Measurements from ENCODE around the gene IL5.

Gene IL5

DNA sequence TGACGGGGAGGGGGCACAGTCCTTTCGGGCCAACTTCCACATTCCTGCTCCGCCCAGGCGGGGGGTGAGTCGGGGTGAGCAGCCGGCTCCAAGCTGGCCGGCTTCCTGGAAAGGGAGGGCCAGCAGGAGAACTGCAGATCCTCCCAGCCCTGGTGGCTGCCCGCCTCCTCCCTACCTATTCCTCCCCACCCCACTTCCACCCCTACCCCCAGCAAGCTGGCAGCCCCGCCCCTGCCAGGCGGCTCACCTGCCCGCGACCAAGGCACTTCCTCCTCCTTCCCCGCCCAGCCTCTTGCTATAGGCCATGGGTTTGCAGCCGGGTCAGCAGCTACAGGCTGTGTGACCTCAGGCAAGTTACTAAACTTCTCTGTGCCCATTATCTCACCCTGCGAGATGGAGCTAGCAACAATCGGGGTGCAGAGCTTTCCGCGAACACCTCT is 47.1 kb downstream of the IL5 start:
- Histone ChIP-seq H4K91ac (ENCODE audit: low read length) (peak overlapping the region; percentile 99), H3K9me3 (ENCODE audit: control insufficient read depth, low read length) (no peaks in the 10 kb centered on the region), H3K4me3 (ENCODE audit: insufficient read depth in 1 of 2, low read depth in 1 of 2, low read length in 2 of 2) (peak overlapping the region; percentile 60 to 88), H2AK5ac (ENCODE audit: low read length, severe bottlenecking) (peak overlapping the region; percentile 86), H3K14ac (ENCODE audit: low read length in 2 of 2) (peak overlapping the region in 1 of 2 experiments; percentile 82), H3K18ac (ENCODE audit: low read depth in 1 of 2, low read length in 2 of 2) (peak overlapping the region; percentile 94 to 100), H3K79me1 (replicated peaks; ENCODE audit: low read length, poor library complexity, severe bottlenecking) (peaks cover 13% of the 10 kb centered on the region), H2BK120ac (ENCODE audit: low read depth, low read length) (peak overlapping the region; percentile 100), H3K36me3 (ENCODE audit: control insufficient read depth in 1 of 2, insufficient read depth in 2 of 2, low read depth in 1 of 2, low read length in 2 of 2) (no peaks in the 10 kb centered on the region), H3K4ac (ENCODE audit: low read depth in 1 of 2, low read length in 2 of 2) (peak overlapping the region; percentile 98 to 99), H3K4me2 (ENCODE audit: low read length, poor library complexity, severe bottlenecking) (peak overlapping the region; percentile 85), H3K9ac (ENCODE audit: low read length) (peak overlapping the region; percentile 89), H2BK15ac (ENCODE audit: low read depth, poor library complexity, severe bottlenecking) (peak overlapping the region; percentile 33), H3K27ac (ENCODE audit: low read length, poor library complexity, severe bottlenecking) (peak overlapping the region; percentile 100), H3K23ac (ENCODE audit: low read length in 2 of 2) (peak overlapping the region in 1 of 2 experiments; percentile 88), H4K8ac (ENCODE audit: low read length) (peak overlapping the region; percentile 100), H3K27me3 (ENCODE audit: control insufficient read depth in 1 of 2, insufficient read depth in 1 of 2, low read length in 2 of 2) (no peaks in the 10 kb centered on the region), H2BK12ac (ENCODE audit: low read length in 2 of 2) (peak overlapping the region; percentile 69 to 94), H2AFZ (ENCODE audit: low read depth, low read length) (no peak overlapping the region), H3K4me1 (ENCODE audit: control insufficient read depth, insufficient read depth, low read depth, low read length) (peaks cover 56% of the 10 kb centered on the region), H2BK5ac (ENCODE audit: low read depth, low read length, poor library complexity, severe bottlenecking) (peak overlapping the region; percentile 99)
- WGBS = under 1% methylated on average over 17 of the region's 18 CpGs
- DNase-seq = peak; percentile 89

GRCh38 chr5:132495667-132496190 is 47.6 kb downstream of the IL5 start:
- Histone ChIP-seq H3K36me3 (ENCODE audit: control insufficient read depth in 1 of 2, insufficient read depth in 2 of 2, low read depth in 1 of 2, low read length in 2 of 2) (no peaks in the 10 kb centered on the region), H3K4ac (ENCODE audit: low read depth in 1 of 2, low read length in 2 of 2) (peak overlapping the region; percentile 80 to 87), H3K9ac (ENCODE audit: low read length) (peak overlapping the region; percentile 85), H3K4me1 (ENCODE audit: control insufficient read depth, insufficient read depth, low read depth, low read length) (peaks cover 54% of the 10 kb centered on the region), H2AK5ac (ENCODE audit: low read length, severe bottlenecking) (peak overlapping the region; percentile 65), H3K14ac (ENCODE audit: low read length in 2 of 2) (no peak overlapping the region), H2BK15ac (ENCODE audit: low read depth, poor library complexity, severe bottlenecking) (peak overlapping the region; percentile 97), H2BK12ac (ENCODE audit: low read length in 2 of 2) (peak overlapping the region in 1 of 2 experiments; percentile 53), H3K9me3 (ENCODE audit: control insufficient read depth, low read length) (no peaks in the 10 kb centered on the region), H2BK5ac (ENCODE audit: low read depth, low read length, poor library complexity, severe bottlenecking) (peak overlapping the region; percentile 98), H3K23ac (ENCODE audit: low read length in 2 of 2) (peak overlapping the region in 1 of 2 experiments; percentile 59), H3K79me1 (replicated peaks; ENCODE audit: low read length, poor library complexity, severe bottlenecking) (peaks cover 13% of the 10 kb centered on the region), H3K4me3 (ENCODE audit: insufficient read depth in 1 of 2, low read depth in 1 of 2, low read length in 2 of 2) (peak overlapping the region; percentile 60 to 67), H3K18ac (ENCODE audit: low read depth in 1 of 2, low read length in 2 of 2) (peak overlapping the region; percentile 94 to 100), H2AFZ (ENCODE audit: low read depth, low read length) (peak overlapping the region; percentile 33), H3K4me2 (ENCODE audit: low read length, poor library complexity, severe bottlenecking) (peak overlapping the region; percentile 85), H2BK120ac (ENCODE audit: low read depth, low read length) (peak overlapping the region; percentile 100), H3K27me3 (ENCODE audit: control insufficient read depth in 1 of 2, insufficient read depth in 1 of 2, low read length in 2 of 2) (no peaks in the 10 kb centered on the region), H4K8ac (ENCODE audit: low read length) (peak overlapping the region; percentile 94), H3K27ac (ENCODE audit: low read length, poor library complexity, severe bottlenecking) (peak overlapping the region; percentile 100), H4K91ac (ENCODE audit: low read length) (peak overlapping the region; percentile 99)
- WGBS = under 1% methylated on average over 20 of the region's 30 CpGs
- peak; percentile 95 for DNase-seq

DNA sequence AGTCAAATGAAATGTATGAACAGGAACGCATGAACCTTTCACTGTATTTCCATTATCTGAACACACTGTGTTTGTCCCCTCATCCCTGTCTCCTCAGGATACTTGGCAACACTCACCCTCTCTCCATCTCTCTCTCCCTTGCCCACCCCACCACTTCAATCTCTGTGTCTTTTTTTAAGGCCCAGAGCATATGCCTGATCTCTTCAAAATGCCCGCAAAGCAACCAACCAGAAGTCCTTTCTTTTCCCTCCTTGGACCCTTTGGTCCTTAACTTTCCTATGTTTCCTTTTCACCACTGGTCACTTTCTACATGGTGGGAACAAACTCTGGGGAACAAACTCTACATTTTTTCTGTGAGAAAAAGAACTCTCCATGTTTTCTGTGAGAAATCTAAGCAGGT is 49.5 kb downstream of the IL5 start:
- no peak for DNase-seq
- H3K27ac ChIP-seq (ENCODE audit: low read length, poor library complexity, severe bottlenecking) = no peak overlapping the region
- no peak overlapping the region for H2AFZ ChIP-seq (ENCODE audit: low read depth, low read length)
- H2AK5ac ChIP-seq (ENCODE audit: low read length, severe bottlenecking) = peak overlapping the region; percentile 18
- peaks cover 4% of the 10 kb centered on the region in 2 experiments for H3K36me3 ChIP-seq (ENCODE audit: control insufficient read depth in 1 of 2, insufficient read depth in 2 of 2, low read depth in 1 of 2, low read length in 2 of 2)
- H3K23ac ChIP-seq (ENCODE audit: low read length in 2 of 2) = no peak overlapping the region
- H2BK120ac ChIP-seq (ENCODE audit: low read depth, low read length) = no peak overlapping the region
- H3K9ac ChIP-seq (ENCODE audit: low read length) = no peak overlapping the region
- H3K18ac ChIP-seq (ENCODE audit: low read depth in 1 of 2, low read length in 2 of 2) = peak overlapping the region in 1 of 2 experiments; percentile 61
- no peaks in the 10 kb centered on the region for H3K27me3 ChIP-seq (ENCODE audit: control insufficient read depth in 1 of 2, insufficient read depth in 1 of 2, low read length in 2 of 2)
- H4K8ac ChIP-seq (ENCODE audit: low read length) = no peak overlapping the region
- H2BK5ac ChIP-seq (ENCODE audit: low read depth, low read length, poor library complexity, severe bottlenecking) = no peak overlapping the region
- no peaks in the 10 kb centered on the region for H3K9me3 ChIP-seq (ENCODE audit: control insufficient read depth, low read length)
- H3K79me1 ChIP-seq (replicated peaks; ENCODE audit: low read length, poor library complexity, severe bottlenecking) = peaks cover 13% of the 10 kb centered on the region
- H2BK15ac ChIP-seq (ENCODE audit: low read depth, poor library complexity, severe bottlenecking) = no peak overlapping the region
- H3K4me2 ChIP-seq (ENCODE audit: low read length, poor library complexity, severe bottlenecking) = no peak overlapping the region
- no peak overlapping the region for H3K4me3 ChIP-seq (ENCODE audit: insufficient read depth in 1 of 2, low read depth in 1 of 2, low read length in 2 of 2)
- peak overlapping the region in 1 of 2 experiments; percentile 75 for H3K4ac ChIP-seq (ENCODE audit: low read depth in 1 of 2, low read length in 2 of 2)
- H2BK12ac ChIP-seq (ENCODE audit: low read length in 2 of 2) = peak overlapping the region in 1 of 2 experiments; percentile 92
- no peak overlapping the region for H3K14ac ChIP-seq (ENCODE audit: low read length in 2 of 2)
- WGBS = over 99% methylated on average over 2 of the region's 2 CpGs
- no peak overlapping the region for H4K91ac ChIP-seq (ENCODE audit: low read length)
- H3K4me1 ChIP-seq (ENCODE audit: control insufficient read depth, insufficient read depth, low read depth, low read length) = peaks cover 46% of the 10 kb centered on the region

GRCh38 chr5:132493241-132493640 is 50.1 kb downstream of the IL5 start:
- H3K79me1 ChIP-seq (replicated peaks; ENCODE audit: low read length, poor library complexity, severe bottlenecking) = peaks cover 13% of the 10 kb centered on the region
- peak overlapping the region; percentile 70 for H4K91ac ChIP-seq (ENCODE audit: low read length)
- peak overlapping the region; percentile 69 to 81 for H2BK12ac ChIP-seq (ENCODE audit: low read length in 2 of 2)
- DNase-seq = no peak
- peaks cover 4 to 10% of the 10 kb centered on the region in 2 experiments for H3K36me3 ChIP-seq (ENCODE audit: control insufficient read depth in 1 of 2, insufficient read depth in 2 of 2, low read depth in 1 of 2, low read length in 2 of 2)
- H2AK5ac ChIP-seq (ENCODE audit: low read length, severe bottlenecking) = peak overlapping the region; percentile 89
- 95% methylated on average over 2 of the region's 4 CpGs for WGBS
- peak overlapping the region in 1 of 2 experiments; percentile 57 for H3K14ac ChIP-seq (ENCODE audit: low read length in 2 of 2)
- H3K27ac ChIP-seq (ENCODE audit: low read length, poor library complexity, severe bottlenecking) = no peak overlapping the region
- no peak overlapping the region for H3K9ac ChIP-seq (ENCODE audit: low read length)
- H2BK5ac ChIP-seq (ENCODE audit: low read depth, low read length, poor library complexity, severe bottlenecking) = peak overlapping the region; percentile 32
- peaks cover 44% of the 10 kb centered on the region for H3K4me1 ChIP-seq (ENCODE audit: control insufficient read depth, insufficient read depth, low read depth, low read length)
- no peak overlapping the region for H4K8ac ChIP-seq (ENCODE audit: low read length)
- H3K18ac ChIP-seq (ENCODE audit: low read depth in 1 of 2, low read length in 2 of 2) = peak overlapping the region in 1 of 2 experiments; percentile 61
- peak overlapping the region; percentile 24 to 57 for H3K4ac ChIP-seq (ENCODE audit: low read depth in 1 of 2, low read length in 2 of 2)
- no peak overlapping the region for H2BK120ac ChIP-seq (ENCODE audit: low read depth, low read length)
- H3K9me3 ChIP-seq (ENCODE audit: control insufficient read depth, low read length) = no peaks in the 10 kb centered on the region
- H3K27me3 ChIP-seq (ENCODE audit: control insufficient read depth in 1 of 2, insufficient read depth in 1 of 2, low read length in 2 of 2) = no peaks in the 10 kb centered on the region
- peak overlapping the region; percentile 26 for H2BK15ac ChIP-seq (ENCODE audit: low read depth, poor library complexity, severe bottlenecking)
- H3K4me2 ChIP-seq (ENCODE audit: low read length, poor library complexity, severe bottlenecking) = no peak overlapping the region
- no peak overlapping the region for H3K4me3 ChIP-seq (ENCODE audit: insufficient read depth in 1 of 2, low read depth in 1 of 2, low read length in 2 of 2)
- no peak overlapping the region for H3K23ac ChIP-seq (ENCODE audit: low read length in 2 of 2)
- no peak overlapping the region for H2AFZ ChIP-seq (ENCODE audit: low read depth, low read length)

Data from mesenchymal stem cell (in vitro differentiated cells and primary cell).